ENCODE data around the gene PITPNC1.

PITPNC1 gene

DNA sequence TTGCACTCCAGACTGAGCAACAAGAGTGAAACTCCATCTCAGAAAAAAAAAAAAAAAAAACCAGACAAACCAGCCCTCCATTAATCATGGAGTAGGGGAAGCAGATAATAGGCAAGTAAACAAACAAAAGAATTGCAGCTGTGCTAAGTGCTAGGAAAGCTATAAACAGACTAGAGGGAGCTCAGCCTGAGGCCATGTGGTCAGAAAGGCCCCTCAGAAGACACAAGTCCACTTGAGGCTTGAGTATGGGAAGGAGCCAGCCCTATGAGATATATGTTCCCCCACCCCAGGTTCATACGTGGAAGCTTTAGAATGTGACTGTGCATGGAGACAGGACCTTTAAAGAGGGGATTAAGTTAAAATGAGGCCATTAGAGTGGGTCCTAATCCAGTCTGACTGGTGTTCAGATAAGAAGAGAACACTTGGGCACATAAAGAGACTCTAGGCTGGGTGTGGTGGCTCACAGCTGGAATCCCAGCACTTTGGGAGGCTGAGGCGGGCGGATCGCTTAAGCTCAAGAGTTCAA is 208.1 kb downstream of the PITPNC1 start:
- DNase-seq (ENCODE audit: low spot score) = no peak
- no peak overlapping the region for H3K4me3 ChIP-seq (ENCODE audit: low read length in 2 of 2)
- H3K27ac ChIP-seq (replicated peaks; ENCODE audit: low read length) = no peak overlapping the region
- WGBS, 2 donors (ENCODE audit: extremely low coverage in 2 of 2, insufficient read length in 2 of 2, insufficient replicate concordance in 1 of 2) = no CpG with 5 or more reads among the region's 4 CpGs
- H3K36me3 ChIP-seq (replicated peaks in 1 of 2; ENCODE audit: control insufficient read depth in 2 of 2, insufficient read depth in 2 of 2, low read length in 2 of 2) = peaks cover 0 to 2% of the 10 kb centered on the region in 2 donors
- H2BK12ac ChIP-seq (ENCODE audit: low read length) = no peak overlapping the region
- no peak overlapping the region for H2AK5ac ChIP-seq (ENCODE audit: low read depth, low read length)
- H2BK120ac ChIP-seq (ENCODE audit: low read depth, low read length) = no peak overlapping the region
- no peak overlapping the region for H3K23ac ChIP-seq (ENCODE audit: low read depth, low read length, poor library complexity)
- H3K9me3 ChIP-seq (replicated peaks in 1 of 2; ENCODE audit: control insufficient read depth in 2 of 2, insufficient read depth in 1 of 2, low read depth in 1 of 2, low read length in 2 of 2) = no peaks in the 10 kb centered on the region
- H3K18ac ChIP-seq (ENCODE audit: low read length) = no peak overlapping the region
- H3K27me3 ChIP-seq (ENCODE audit: control insufficient read depth in 3 of 3, insufficient read depth in 3 of 3, low read depth in 1 of 3, low read length in 3 of 3) = peaks cover 0 to 2% (median 0%) of the 10 kb centered on the region in 3 experiments
- H3K4ac ChIP-seq (ENCODE audit: low read length) = no peak overlapping the region
- H4K91ac ChIP-seq (ENCODE audit: low read depth, low read length, poor library complexity) = no peak overlapping the region
- H2BK15ac ChIP-seq (ENCODE audit: low read length) = no peak overlapping the region
- H3K79me1 ChIP-seq (ENCODE audit: low read depth, low read length) = no peaks in the 10 kb centered on the region
- no peak overlapping the region for H2AFZ ChIP-seq (ENCODE audit: low read length)
- no peak overlapping the region for H3K9ac ChIP-seq (ENCODE audit: low read depth, low read length, poor library complexity)
- no peak overlapping the region for H2BK5ac ChIP-seq (ENCODE audit: low read length)
- no peak overlapping the region for H3K14ac ChIP-seq (ENCODE audit: low read length)
- H4K8ac ChIP-seq (ENCODE audit: low read depth, low read length) = no peak overlapping the region
- no peaks in the 10 kb centered on the region for H3K4me1 ChIP-seq (ENCODE audit: control insufficient read depth in 2 of 2, insufficient read depth in 1 of 2, low read depth in 1 of 2, low read length in 2 of 2)
- H3K4me2 ChIP-seq (ENCODE audit: insufficient read depth, low read length, poor library complexity, severe bottlenecking) = no peak overlapping the region

DNA sequence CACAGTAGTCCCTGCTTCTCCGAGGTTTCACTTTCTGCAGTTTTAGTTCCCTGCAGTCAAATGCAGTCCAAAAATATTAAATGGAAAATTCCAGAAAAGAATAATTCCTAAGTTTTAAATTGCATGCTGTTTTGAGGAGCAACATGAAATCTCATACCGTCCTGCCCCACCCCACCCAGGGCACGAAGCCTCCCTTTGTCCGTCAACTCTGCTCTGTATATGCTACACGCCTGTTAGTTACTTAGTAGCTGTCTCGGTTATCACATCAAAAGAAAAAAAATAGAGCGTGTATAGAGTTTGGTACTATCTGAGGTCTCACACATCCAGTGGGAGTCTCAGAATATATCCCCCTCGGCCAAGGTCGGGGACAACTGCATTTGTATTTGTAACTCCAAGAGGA is 211.2 kb downstream of the PITPNC1 start:
- Histone ChIP-seq H2BK12ac (ENCODE audit: low read length) (no peak overlapping the region), H2BK120ac (ENCODE audit: low read depth, low read length) (no peak overlapping the region), H3K4me1 (ENCODE audit: control insufficient read depth in 2 of 2, insufficient read depth in 1 of 2, low read depth in 1 of 2, low read length in 2 of 2) (no peaks in the 10 kb centered on the region), H2AFZ (ENCODE audit: low read length) (no peak overlapping the region), H2BK15ac (ENCODE audit: low read length) (no peak overlapping the region), H3K23ac (ENCODE audit: low read depth, low read length, poor library complexity) (no peak overlapping the region), H3K18ac (ENCODE audit: low read length) (no peak overlapping the region), H3K4ac (ENCODE audit: low read length) (no peak overlapping the region), H3K4me3 (ENCODE audit: low read length in 2 of 2) (no peak overlapping the region), H4K8ac (ENCODE audit: low read depth, low read length) (no peak overlapping the region), H3K27ac (replicated peaks; ENCODE audit: low read length) (no peak overlapping the region), H4K91ac (ENCODE audit: low read depth, low read length, poor library complexity) (no peak overlapping the region), H3K27me3 (ENCODE audit: control insufficient read depth in 3 of 3, insufficient read depth in 3 of 3, low read depth in 1 of 3, low read length in 3 of 3) (peaks cover 0 to 2% (median 0%) of the 10 kb centered on the region in 3 experiments), H3K36me3 (replicated peaks in 1 of 2; ENCODE audit: control insufficient read depth in 2 of 2, insufficient read depth in 2 of 2, low read length in 2 of 2) (peaks cover 0 to 2% of the 10 kb centered on the region in 2 donors), H3K4me2 (ENCODE audit: insufficient read depth, low read length, poor library complexity, severe bottlenecking) (no peak overlapping the region), H2BK5ac (ENCODE audit: low read length) (no peak overlapping the region), H3K9me3 (replicated peaks in 1 of 2; ENCODE audit: control insufficient read depth in 2 of 2, insufficient read depth in 1 of 2, low read depth in 1 of 2, low read length in 2 of 2) (peaks cover 2 to 4% of the 10 kb centered on the region in 2 donors), H3K14ac (ENCODE audit: low read length) (no peak overlapping the region), H2AK5ac (ENCODE audit: low read depth, low read length) (no peak overlapping the region), H3K9ac (ENCODE audit: low read depth, low read length, poor library complexity) (no peak overlapping the region), H3K79me1 (ENCODE audit: low read depth, low read length) (no peaks in the 10 kb centered on the region)
- DNase-seq (ENCODE audit: low spot score) = no peak
- WGBS, 2 donors (ENCODE audit: extremely low coverage in 2 of 2, insufficient read length in 2 of 2, insufficient replicate concordance in 1 of 2) = no CpG with 5 or more reads among the region's 9 CpGs

DNA sequence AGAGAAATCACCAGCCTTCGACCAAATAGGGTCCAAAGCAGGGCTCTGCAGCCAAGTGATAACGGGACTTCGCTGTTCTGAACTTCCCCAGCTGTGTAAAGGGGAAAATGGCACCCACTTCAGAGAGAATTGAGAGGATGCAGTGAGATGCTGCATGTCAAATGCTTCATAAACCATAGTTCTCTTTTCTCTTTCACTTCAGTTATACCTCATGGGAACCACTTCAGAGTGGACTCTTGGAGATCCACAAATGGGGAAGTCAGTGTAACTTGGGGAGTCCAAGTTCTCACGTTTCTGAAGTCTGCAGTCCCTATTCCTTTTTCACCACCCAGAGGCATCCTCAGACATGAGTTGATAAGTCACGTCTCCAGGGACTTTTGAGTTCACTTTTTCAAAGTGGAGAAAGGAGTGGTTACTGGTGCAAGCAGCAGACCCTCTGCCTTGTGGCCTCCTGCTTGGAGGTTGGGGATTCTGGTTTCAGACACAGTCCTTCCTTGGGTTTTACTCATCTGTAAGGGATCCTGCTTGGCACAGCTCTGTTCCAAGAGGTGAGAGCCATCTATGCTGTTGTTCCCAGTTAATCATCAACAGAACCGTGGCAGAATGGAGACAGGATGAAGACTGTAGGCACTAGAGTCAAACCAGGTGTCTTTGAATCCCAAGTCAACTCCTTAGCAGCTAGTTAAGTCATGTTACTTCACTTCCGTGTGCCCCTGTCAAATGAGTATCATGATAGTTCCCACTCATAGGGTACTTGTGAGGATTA is 217.2 kb downstream of the PITPNC1 start:
- Histone ChIP-seq H3K9me3 (replicated peaks in 1 of 2; ENCODE audit: control insufficient read depth in 2 of 2, insufficient read depth in 1 of 2, low read depth in 1 of 2, low read length in 2 of 2) (peaks cover 2 to 4% of the 10 kb centered on the region in 2 donors), H3K4me1 (ENCODE audit: control insufficient read depth in 2 of 2, insufficient read depth in 1 of 2, low read depth in 1 of 2, low read length in 2 of 2) (no peaks in the 10 kb centered on the region), H2BK5ac (ENCODE audit: low read length) (no peak overlapping the region), H3K18ac (ENCODE audit: low read length) (no peak overlapping the region), H4K91ac (ENCODE audit: low read depth, low read length, poor library complexity) (no peak overlapping the region), H3K27ac (replicated peaks; ENCODE audit: low read length) (no peak overlapping the region), H2BK120ac (ENCODE audit: low read depth, low read length) (no peak overlapping the region), H2AFZ (ENCODE audit: low read length) (no peak overlapping the region), H3K23ac (ENCODE audit: low read depth, low read length, poor library complexity) (no peak overlapping the region), H3K9ac (ENCODE audit: low read depth, low read length, poor library complexity) (no peak overlapping the region), H2BK12ac (ENCODE audit: low read length) (no peak overlapping the region), H3K4me3 (ENCODE audit: low read length in 2 of 2) (no peak overlapping the region), H3K27me3 (ENCODE audit: control insufficient read depth in 3 of 3, insufficient read depth in 3 of 3, low read depth in 1 of 3, low read length in 3 of 3) (no peaks in the 10 kb centered on the region), H2AK5ac (ENCODE audit: low read depth, low read length) (no peak overlapping the region), H3K79me1 (ENCODE audit: low read depth, low read length) (no peaks in the 10 kb centered on the region), H2BK15ac (ENCODE audit: low read length) (no peak overlapping the region), H3K4me2 (ENCODE audit: insufficient read depth, low read length, poor library complexity, severe bottlenecking) (no peak overlapping the region), H4K8ac (ENCODE audit: low read depth, low read length) (no peak overlapping the region), H3K4ac (ENCODE audit: low read length) (no peak overlapping the region), H3K36me3 (replicated peaks in 1 of 2; ENCODE audit: control insufficient read depth in 2 of 2, insufficient read depth in 2 of 2, low read length in 2 of 2) (no peaks in the 10 kb centered on the region), H3K14ac (ENCODE audit: low read length) (no peak overlapping the region)
- WGBS, 2 donors (ENCODE audit: extremely low coverage in 2 of 2, insufficient read length in 2 of 2, insufficient replicate concordance in 1 of 2) = no CpG with 5 or more reads among the region's 7 CpGs
- DNase-seq (ENCODE audit: low spot score) = no peak

DNA sequence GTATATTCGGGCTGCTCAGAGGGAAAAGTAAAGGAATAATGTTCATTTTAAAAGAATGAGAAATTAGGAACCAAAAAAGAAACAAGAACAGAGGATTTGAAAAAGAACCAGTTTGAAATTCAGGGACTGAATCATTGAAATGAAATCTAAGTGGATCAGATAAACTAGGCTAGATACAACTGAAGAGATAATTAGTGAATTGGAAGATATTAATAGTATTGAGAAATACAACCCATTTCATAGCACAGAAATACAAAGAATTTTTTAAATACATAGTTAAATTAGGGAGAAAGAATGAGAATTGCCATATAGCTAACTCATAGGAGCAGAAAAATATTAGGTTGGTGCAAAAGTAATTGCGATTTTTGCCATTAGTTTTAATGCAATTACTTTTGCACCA is 223.3 kb downstream of the PITPNC1 start:
- H4K8ac ChIP-seq (ENCODE audit: low read depth, low read length) = no peak overlapping the region
- H3K27me3 ChIP-seq (ENCODE audit: control insufficient read depth in 3 of 3, insufficient read depth in 3 of 3, low read depth in 1 of 3, low read length in 3 of 3) = no peaks in the 10 kb centered on the region
- no peak overlapping the region for H2AFZ ChIP-seq (ENCODE audit: low read length)
- no peak overlapping the region for H2BK5ac ChIP-seq (ENCODE audit: low read length)
- no peak overlapping the region for H3K27ac ChIP-seq (replicated peaks; ENCODE audit: low read length)
- H3K4ac ChIP-seq (ENCODE audit: low read length) = no peak overlapping the region
- no peak overlapping the region for H3K23ac ChIP-seq (ENCODE audit: low read depth, low read length, poor library complexity)
- peaks cover 0 to 6% of the 10 kb centered on the region in 2 donors for H3K9me3 ChIP-seq (replicated peaks in 1 of 2; ENCODE audit: control insufficient read depth in 2 of 2, insufficient read depth in 1 of 2, low read depth in 1 of 2, low read length in 2 of 2)
- no peak overlapping the region for H2AK5ac ChIP-seq (ENCODE audit: low read depth, low read length)
- no peak overlapping the region for H2BK15ac ChIP-seq (ENCODE audit: low read length)
- no peak overlapping the region for H2BK120ac ChIP-seq (ENCODE audit: low read depth, low read length)
- H2BK12ac ChIP-seq (ENCODE audit: low read length) = no peak overlapping the region
- no peak overlapping the region for H3K9ac ChIP-seq (ENCODE audit: low read depth, low read length, poor library complexity)
- no peak overlapping the region for H3K14ac ChIP-seq (ENCODE audit: low read length)
- no peaks in the 10 kb centered on the region for H3K36me3 ChIP-seq (replicated peaks in 1 of 2; ENCODE audit: control insufficient read depth in 2 of 2, insufficient read depth in 2 of 2, low read length in 2 of 2)
- H3K4me2 ChIP-seq (ENCODE audit: insufficient read depth, low read length, poor library complexity, severe bottlenecking) = no peak overlapping the region
- no peak overlapping the region for H4K91ac ChIP-seq (ENCODE audit: low read depth, low read length, poor library complexity)
- DNase-seq (ENCODE audit: low spot score) = no peak
- no CpG with 5 or more reads among the region's 2 CpGs for WGBS, 2 donors (ENCODE audit: extremely low coverage in 2 of 2, insufficient read length in 2 of 2, insufficient replicate concordance in 1 of 2)
- no peak overlapping the region for H3K4me3 ChIP-seq (ENCODE audit: low read length in 2 of 2)
- H3K18ac ChIP-seq (ENCODE audit: low read length) = no peak overlapping the region
- no peaks in the 10 kb centered on the region for H3K79me1 ChIP-seq (ENCODE audit: low read depth, low read length)
- H3K4me1 ChIP-seq (ENCODE audit: control insufficient read depth in 2 of 2, insufficient read depth in 1 of 2, low read depth in 1 of 2, low read length in 2 of 2) = no peaks in the 10 kb centered on the region

Data from neuronal stem cell (in vitro differentiated cells).